Measurements from ENCODE around the gene EMP3.
A peak's percentile ranks its signal among the peaks of the same experiment; 100 is the strongest.

Gene EMP3

GRCh38 chr19:48351341-48351752 is 26.0 kb downstream of the EMP3 start:
- no peak overlapping the region for H3K27ac ChIP-seq
- no peak for TF ChIP-seq ZFX (IDR thresholded peaks at IDR 0.05)
- TF ChIP-seq CTCF (conservative IDR thresholded peaks at IDR 0.05) = peak; percentile 78

DNA sequence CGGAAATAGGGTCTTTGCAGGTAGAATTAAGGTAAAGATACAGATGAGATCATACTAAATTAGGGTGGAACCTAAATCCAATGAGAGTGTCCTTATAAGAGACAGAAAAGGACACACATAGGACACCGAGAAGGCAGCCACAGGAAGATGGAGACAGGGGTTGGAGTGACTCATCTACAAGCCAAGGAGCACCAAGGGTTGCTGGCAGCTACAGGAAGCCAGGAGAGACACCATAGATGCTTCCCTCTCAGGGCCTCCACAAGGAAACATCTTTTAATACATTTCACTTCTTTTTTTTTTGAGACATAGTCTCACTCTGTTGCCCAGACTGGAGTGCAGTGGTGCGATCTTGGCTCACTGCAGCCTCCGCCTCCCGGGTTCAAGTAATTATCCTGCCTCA is 28.3 kb downstream of the EMP3 start:
- no peak for TF ChIP-seq ZFX (IDR thresholded peaks at IDR 0.05)
- H3K27ac ChIP-seq = no peak overlapping the region

DNA sequence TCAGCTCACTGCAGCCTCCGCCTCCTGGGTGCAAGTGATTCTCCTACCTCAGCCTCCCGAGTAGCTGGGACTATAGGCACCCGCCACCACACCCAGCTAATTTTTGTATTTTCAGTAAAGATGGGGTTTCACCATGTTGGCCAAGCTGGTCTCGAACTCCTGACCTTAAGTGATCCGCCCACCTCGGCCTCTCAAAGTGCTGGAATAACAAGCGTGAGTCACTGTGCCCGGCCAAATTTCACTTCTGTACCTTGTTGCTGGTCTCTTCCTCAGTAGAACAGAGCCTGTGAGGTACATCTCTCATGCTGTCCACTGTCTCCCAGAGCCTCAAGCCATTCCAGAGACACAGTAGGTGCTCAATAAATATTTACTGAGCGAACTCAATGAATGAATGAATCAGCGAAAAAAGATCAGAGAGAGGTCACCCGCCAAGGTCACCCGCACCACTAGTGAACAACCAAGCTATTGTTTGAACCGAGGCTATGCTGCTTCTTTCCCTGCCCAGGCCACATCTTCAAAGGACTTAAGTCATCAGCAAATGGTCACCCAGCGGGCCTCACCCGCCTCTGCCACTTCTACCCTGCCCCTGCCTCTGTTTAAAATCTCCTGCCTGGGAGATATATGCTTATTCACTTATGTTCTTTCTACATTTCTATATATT is 29.1 kb downstream of the EMP3 start:
- TF ChIP-seq CTCF (conservative IDR thresholded peaks at IDR 0.05) (no peak), ZFX (IDR thresholded peaks at IDR 0.05) (no peak)
- no peak overlapping the region for H3K27ac ChIP-seq

DNA sequence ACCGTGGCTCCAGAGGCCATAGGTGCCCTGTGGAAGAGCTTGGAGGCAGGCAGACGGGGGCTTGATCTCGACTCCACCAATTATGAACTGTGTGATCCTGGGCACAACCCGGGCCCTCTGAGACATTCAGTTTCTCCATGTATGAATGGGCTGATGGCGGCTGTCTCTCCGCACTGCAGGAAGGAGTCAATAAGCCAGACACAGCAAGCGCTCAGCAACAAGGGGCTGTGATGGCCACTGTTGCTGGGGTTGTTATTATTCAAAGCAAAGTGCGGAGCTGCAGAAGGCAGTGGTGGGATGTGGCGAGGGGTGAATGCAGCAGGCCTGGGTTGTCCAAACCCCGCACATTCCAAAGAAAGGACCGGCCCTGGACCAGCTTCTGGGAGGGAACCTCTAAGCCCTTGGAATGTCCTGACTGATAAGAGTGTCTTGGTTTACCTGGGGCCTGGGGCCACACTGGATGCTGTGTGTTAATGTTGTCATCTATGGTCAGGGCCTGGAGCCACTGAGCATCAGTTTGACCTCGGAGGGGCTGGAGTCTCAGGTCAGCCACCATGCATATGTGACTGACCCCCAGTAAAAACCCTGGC is 30.1 kb downstream of the EMP3 start:
- H3K27ac ChIP-seq = no peak overlapping the region
- no peak for TF ChIP-seq CTCF (conservative IDR thresholded peaks at IDR 0.05)
- TF ChIP-seq ZFX (IDR thresholded peaks at IDR 0.05) = no peak

- H3K27ac ChIP-seq = no peak overlapping the region
- TF ChIP-seq ZFX (IDR thresholded peaks at IDR 0.05) = no peak
- no peak for TF ChIP-seq CTCF (conservative IDR thresholded peaks at IDR 0.05)
Observed at GRCh38 chr19:48359123-48359522, 33.8 kb downstream of the EMP3 start.

GRCh38 chr19:48361912-48362311 is 36.6 kb downstream of the EMP3 start:
- TF ChIP-seq ZFX (IDR thresholded peaks at IDR 0.05) (no peak), CTCF (conservative IDR thresholded peaks at IDR 0.05) (no peak)
- no peak overlapping the region for H3K27ac ChIP-seq

DNA sequence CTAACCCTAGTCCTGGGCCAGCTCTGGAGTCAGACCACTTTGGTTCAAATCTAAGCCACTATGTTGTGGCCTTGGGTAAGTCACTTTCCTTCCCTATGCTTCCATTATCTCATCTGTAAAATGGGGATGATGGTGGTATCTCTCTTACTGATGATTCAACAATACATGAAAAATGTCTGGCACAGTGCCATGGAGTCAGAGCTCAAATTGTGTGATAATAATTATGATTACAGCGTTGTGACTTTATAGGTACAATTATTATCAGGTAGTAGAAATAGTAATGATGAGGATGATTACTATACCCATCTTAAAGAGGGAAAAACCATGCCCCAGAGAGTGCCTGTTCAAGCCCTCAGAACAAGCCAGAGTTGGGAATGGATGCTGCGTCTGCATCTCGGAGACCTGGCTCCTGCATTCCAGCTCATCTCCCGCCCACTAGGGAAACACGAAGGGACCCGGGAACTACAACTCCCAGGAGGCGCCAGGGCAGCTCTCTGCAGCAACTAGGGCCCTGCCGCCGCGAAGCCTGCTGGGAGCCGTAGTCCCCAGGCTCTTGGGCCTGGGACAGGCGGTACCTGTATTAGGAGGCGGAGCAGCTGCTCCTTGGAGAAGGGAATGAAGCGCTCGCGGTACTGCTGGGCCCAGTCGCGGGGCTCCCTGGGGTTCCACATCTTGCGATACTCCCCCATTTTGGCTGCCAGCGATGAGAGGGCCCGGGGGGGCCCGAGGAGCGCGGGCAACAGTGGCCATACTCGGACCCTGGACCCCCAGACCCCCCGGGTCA is 37.6 kb downstream of the EMP3 start:
- TF ChIP-seq ZFX (IDR thresholded peaks at IDR 0.05) (peak; percentile 54; the same call in 1 of the 2 replicates), CTCF (conservative IDR thresholded peaks at IDR 0.05) (no peak)
- H3K27ac ChIP-seq = peak overlapping the region; percentile 93

Data from C4-2B (cell line).